ENCODE measurements around the gene DTWD1.
"Not testable (repeated sequence)": the region's sequence is repeated elsewhere in the genome, so short reads cannot be mapped to it uniquely, and the experiment has no call there.

The DTWD1 gene

DNA sequence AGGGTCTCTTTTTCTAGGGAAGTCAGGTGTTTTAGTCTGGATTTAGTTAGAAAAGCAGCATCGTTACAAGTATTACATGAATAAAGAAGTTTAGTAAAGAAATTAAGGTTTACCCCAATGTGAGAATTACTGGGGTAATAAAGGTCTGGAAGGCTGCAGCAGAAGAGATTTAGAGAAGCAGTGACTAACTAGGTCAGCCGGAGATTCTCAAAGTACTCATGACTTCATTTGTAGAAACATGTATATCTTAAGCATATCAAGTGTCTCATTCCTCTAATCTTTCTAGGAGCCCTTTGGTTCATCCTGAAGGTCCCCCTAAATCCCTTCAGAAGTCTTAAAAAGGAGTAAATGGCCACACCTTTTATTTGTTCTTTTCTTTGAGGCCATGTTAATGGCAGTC, 26.0 kb downstream of the DTWD1 start:
- DNase-seq: no peak

DNA sequence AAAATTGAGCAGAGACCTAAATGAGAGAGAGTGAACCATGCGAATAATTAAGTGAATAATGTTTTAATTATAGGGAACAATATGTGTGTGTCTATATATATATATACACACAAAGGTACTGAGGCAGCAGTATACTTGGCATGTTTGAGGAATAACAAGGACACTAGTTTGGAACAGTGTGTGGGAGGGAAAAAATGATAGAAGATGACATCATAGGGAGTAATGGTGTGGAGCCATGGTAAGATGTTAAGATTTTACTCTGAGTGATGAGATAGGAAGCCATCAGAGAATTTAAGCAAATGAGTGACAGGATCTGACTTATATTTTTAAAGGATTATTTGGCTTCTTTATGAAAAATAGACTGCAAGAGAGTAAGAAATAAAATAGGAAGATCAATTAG, 29.1 kb downstream of the DTWD1 start:
- no peak for DNase-seq

DNA sequence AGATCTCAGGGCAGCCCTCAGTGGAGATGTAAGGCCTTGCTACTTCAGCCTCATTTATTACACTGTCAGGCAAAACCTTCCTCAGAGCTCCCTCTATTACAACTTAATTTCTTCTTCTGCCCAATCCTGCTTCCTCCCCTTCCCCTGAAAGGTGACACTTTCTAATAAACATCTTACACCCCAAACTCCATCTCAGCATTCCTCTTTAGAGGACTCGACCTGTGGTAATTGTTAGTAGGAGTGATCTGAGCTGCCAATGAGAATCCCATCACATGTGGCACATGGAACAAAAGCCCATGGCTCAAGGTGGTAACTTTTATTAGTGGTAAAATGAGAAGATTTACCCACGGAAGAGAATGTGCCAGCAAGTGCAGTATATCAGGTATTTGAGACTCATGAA, 29.8 kb downstream of the DTWD1 start:
- no peak for DNase-seq

DNA sequence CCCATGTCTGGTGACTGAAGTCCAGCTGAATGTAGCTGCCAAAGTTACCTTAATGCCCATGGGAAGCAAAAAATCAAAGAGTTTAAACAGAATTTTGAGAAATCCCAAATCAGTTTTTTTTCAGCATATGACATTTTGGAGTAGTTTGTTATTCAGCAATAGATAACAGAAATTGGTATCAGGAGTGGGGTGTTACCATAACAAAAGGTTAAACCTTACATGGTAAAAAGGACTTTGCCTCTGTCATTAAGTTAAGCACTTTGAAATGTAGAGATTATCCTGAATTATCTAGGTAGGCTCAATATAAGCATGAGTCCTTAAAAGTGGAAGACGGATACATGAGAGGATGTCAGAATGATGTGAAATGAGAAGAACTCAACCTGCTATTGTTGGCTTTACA, 32.1 kb downstream of the DTWD1 start:
- no peak for DNase-seq

DNA sequence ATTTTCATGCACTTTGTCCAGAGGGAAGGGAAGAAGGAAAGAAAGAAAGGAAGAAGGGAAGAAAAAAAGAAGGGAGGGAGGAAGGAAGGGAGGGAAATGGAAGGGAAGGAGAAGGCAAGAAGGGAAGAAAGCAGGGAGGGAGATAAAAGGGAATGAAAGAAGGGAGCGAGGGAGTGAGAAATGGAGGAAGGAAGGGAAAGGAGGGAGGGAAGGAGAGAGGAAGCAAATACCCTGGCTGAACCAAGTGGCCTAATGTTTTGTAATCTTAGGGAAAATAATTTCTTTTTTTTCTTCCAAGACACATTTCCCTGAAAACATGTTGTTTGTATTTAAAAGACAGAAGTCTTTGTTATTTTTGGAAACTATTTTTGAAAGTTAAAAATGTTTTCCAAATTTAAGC, 35.9 kb downstream of the DTWD1 start:
- no peak for DNase-seq

DNA sequence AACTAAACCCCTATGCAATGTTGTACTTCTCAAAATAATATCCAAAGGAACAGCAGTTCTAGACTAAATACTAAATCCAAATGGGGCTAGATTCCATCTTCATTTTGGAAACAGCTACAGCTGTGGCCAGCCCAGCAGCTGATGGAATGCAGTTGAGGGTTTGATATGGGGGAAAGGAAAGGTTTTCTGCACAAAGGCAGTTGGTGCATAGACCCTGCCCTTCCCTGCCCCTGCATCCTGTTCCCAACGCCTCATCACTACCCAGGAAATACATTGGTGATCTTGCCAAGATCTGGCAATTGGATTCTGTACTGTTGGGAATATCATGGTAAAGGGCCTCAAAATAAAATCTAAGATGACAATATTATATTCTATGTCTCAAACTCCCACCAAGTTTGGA, 43.9 kb downstream of the DTWD1 start:
- no peak for DNase-seq

DNA sequence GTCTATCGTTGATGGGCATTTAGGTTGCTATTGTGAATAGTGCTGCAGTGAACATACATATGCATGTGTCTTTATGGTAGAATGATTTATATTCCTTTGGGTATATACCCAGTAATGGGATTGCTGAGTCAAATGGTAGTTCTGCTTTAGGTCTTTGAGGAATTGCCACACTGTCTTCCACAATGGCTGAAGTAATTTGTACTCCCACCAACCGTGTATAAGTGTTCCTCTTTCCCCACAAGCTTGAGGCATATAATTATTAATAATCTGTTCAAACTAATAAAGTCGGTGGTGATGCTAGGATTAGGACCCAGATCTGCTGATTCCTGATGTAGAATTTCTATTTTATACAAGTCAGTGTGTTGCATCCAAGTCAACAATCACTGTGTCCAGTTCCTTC, 45.6 kb downstream of the DTWD1 start:
- DNase-seq: peak; percentile 17 to 59 (median 49)

DNA sequence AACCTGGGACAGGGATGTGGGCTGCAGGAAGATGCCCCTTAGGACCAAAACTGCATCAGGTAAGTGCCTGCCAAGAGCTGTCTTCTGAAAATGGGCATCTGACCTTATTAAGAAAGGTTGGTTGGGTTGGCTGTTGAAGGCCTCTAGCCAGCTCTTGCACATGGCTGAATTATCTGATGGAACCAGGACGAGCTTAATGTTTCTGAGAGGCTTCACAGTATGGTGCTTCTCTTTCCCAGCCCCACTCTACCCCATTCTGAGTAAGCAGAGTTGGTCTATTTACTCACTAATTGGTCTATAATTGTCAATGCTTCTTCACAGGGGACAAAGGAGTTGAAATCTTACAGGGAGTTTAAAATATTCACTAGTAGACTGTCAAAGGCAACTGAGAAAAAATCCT, 48.4 kb downstream of the DTWD1 start:
- no peak for DNase-seq

DNA sequence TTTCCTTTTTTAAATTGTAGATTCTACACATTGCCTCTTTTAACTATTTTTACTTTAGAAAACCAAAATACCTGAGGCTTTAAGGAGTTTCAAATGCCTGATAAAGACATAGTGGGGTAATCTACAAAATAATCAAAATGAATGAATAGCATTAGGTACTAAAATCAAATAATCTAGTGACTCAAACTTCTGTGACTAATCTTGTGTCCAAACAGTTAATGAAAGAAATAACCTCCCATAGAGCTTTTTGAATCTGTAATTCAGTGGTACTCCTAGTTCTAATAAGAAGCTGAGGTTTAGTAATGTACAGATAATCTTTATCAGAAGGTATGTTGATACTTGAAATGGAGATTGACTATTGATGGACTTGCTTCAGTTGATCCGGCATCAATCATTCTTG, 53.0 kb downstream of the DTWD1 start:
- DNase-seq: no peak

DNA sequence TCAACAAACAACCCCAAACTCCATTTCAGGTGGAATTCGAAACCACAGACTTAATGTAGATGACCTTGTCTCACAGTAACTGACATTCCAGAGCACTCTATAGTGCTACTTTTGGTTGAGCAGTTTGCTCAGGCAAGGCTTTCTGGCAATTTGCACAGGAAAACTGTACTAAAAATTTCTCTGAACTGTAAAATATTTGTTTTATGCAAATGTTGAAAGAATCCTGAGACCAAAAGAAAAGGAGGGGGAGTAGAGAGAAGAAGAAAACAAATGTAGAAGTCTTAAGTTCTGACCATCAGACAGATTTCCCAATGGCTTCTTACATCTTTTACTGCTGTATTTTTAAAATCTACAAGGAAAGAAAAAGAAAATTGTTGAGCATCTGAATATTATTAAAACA, 53.5 kb downstream of the DTWD1 start:
- no peak for DNase-seq

DNA sequence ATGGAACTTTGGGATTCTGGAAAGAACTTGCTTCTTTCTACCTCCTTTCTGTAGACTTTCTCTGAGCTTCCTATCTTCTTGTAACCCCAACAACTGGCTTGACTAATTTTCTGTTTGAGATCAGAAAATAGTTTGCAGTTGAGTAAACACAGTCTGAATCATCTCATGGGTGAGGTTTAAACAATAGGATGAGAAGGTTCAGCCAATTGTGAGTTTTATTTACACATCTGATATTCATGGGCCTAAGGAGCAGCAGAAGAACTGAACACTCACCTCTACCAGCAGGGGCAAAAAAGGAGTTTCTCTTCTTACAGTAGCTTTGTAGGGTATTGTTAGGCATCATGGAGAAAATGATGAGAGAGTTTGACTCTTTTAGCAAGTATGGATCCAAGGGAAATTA, 54.2 kb downstream of the DTWD1 start:
- no peak for DNase-seq

DNA sequence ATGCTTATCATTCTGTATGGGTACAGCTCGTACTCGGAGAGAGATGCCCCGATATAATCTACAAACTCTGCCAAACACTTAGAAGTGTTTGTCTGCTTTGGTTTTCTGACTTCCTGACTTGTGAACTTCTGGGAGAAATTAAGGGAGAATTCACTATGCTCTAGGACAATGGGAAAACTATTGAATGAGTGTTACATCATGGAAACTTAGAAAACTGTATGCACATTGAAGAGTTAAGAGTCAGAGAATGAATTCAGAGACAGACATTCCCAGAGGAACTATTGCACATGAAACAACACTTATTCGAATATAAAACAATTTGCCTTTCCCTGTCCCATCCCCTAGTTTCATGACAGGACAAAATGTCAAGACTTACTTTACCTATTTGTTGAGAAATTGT, 57.8 kb downstream of the DTWD1 start:
- DNase-seq: no peak

DNA sequence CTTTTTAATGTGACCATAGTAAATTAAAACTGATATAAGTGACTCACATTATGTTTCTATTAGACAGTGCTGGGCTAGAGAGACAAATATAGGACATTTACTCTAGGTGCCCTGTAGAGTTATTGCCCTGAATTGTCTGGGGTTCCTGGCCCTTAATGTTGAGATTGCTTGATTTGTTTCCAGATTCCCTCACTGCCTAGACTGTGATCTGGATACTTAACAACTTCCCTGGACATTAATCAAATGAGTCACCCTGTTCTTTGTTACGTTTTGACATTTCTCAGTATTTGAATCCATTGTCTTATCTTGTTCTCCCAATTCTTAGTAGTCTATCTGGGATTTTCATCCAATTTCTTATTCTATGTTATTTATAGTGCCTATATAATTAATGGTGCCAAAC, 65.8 kb downstream of the DTWD1 start:
- no peak for DNase-seq

DNA sequence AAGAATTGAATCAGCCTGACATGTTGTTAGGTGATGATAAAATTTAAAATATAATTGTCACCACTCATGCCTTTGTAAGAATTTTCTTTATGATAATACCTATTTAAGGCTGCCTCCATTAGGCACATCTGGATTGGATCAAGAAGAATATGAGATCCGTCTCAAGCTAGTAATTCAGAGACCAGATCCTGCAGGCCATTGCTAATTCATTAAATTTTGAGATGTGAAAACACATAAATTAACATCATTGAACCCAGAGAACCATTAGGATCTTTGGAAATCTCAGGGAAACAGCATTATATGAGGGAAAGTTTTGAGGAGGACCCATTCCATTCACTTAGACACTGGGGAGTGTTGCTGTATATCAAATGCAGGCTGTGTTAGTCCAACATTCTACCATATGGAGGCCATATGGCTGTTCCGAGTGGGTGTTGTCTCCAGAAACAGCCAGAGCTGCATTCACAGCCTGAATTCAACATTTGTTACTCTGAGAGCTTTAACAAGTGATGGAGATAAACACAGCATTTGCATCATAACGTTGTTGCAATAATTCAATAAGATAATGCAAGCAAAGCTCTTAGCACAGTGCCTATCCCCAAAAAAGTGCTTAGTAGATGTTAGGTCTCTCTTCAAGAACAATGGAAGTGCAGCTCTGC, 67.4 kb downstream of the DTWD1 start:
- no peak for DNase-seq

DNA sequence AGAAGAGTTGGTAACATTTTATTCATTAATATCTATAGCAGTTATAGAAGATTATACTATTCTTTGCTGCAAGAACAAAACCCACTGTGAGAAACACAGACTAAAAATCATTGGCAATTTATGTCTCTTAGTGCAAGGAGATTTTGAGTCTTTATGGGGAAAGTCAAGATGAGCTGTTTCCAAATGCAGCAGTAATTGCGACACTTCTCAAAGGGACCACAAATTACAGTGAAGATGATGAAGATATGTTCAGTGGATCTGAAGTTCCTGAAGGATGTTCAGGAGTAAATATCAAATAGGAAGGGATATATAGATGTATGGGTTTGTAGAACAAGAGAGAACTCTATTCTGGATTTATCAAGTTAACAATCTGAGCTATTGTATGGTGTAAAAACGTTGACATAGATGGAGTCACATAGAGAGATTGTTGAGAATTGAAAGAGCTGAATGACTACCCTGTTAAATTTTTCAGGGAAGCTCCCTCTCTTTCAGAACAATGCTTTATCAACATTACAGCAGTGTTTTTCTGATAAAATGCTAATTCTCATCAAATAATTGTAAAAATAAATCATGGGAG, 71.8 kb downstream of the DTWD1 start:
- no peak for DNase-seq

DNA sequence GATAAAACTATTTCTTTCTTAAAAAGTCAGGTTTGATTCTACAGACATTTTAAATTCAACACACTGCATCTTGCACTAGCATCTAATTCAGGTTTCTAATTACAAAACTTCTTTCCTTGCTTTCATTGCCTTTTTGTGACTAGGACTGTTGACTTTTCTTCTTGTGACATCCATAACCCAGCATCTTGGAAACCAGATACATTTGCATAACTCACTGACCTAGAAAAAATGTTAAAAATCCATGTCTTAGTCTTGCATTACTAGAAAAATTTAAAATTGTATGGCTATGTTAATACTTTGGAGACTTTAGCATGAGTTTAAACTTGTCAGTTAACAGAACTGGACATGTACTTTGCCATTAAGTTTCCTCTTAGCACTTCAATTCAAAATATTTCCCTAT, 72.7 kb downstream of the DTWD1 start:
- DNase-seq: no peak

DNA sequence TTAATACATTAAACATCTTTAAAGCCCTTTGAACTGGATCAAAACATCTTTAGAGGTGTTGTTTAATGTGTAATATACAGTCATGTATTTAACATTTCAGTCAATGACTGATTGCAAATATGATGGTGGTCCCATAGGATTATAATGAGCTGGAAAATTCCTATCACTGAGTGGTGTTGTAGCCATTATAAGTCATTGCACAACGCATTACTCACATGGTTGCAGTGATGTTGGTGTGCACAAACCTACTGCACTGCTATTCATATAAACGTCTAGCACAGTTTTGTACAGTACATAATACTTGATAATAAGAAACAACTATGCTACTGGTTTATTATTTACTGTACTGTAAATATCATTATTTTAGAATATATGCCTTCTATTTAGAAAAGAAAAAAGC, 75.6 kb downstream of the DTWD1 start:
- DNase-seq: no peak

DNA sequence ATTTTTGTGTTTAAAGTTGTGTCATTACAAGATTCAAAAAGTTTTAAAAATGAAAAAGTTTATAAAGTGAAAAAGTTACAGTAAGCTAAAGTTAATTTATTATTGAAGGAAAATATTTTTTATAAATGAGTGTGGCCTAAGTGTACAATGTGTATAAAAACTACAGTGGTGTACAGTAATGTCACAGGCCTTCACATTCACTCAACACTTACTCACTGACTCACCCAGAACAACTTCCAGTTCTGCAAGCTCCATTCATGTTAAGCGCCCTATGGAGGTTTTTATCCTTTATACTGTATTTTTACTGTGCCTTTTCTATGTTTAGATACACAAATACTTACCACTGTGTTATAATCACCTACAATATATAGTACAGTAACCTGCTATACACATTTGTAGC, 76.3 kb downstream of the DTWD1 start:
- no peak for DNase-seq

DNA sequence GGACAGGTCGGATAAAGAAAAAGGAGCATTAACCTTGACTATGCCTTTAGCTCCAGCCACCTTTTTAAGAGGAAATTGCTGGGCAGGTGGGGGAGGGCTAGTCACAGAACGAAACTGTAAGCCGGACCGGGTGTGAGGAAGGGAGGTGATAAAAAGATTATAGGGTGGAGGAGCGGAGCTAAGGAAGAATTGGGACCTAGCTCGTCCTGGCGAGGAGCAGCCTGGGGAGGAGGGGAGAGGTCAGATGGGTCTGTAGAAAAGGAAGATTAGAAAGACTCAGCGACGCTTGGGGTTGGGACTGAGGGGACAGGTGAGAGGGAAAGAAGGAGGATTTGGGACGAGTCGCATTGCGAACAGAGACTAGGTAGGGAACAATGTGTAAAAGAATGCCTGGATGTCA, 82.1 kb downstream of the DTWD1 start:
- not testable (repeated sequence) for DNase-seq
